ENCODE measurements around the gene STARD9.

DNA sequence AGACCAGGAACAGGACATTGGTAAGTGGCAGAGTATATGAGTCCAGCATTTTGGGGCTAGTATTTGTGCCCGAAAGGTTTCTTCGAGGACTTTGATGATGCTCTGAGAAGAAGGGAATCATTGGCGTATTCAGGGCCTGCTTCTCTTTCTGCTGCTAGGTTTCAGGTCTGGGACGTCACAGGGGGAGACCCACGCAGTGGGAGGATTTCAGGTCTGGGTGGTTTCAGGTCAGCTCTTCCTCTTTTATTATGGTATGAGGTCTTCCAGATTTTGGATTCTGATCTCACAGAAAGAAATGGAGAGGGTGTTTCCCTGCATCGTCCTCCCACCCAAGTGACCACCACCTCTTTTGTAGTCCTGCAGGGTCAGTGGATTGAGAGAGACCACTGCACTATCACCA, 99.1 kb downstream of the STARD9 start:
- TF ChIP-seq, protein P1, sequence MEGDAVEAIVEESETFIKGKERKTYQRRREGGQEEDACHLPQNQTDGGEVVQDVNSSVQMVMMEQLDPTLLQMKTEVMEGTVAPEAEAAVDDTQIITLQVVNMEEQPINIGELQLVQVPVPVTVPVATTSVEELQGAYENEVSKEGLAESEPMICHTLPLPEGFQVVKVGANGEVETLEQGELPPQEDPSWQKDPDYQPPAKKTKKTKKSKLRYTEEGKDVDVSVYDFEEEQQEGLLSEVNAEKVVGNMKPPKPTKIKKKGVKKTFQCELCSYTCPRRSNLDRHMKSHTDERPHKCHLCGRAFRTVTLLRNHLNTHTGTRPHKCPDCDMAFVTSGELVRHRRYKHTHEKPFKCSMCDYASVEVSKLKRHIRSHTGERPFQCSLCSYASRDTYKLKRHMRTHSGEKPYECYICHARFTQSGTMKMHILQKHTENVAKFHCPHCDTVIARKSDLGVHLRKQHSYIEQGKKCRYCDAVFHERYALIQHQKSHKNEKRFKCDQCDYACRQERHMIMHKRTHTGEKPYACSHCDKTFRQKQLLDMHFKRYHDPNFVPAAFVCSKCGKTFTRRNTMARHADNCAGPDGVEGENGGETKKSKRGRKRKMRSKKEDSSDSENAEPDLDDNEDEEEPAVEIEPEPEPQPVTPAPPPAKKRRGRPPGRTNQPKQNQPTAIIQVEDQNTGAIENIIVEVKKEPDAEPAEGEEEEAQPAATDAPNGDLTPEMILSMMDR (IDR thresholded peaks at IDR 0.05), result no peak
- no peak for TF ChIP-seq POLR2A (IDR thresholded peaks at IDR 0.05)
